Fibroblast of skin of left biceps (primary cell): ENCODE measurements around the gene PKNOX2.

Experiments used
- DNase-seq, 2 experiments: peaks; one replicate each; pipeline ENCODE4 v3.0.0-alpha.2; 2013; ENCODE audit warnings: low read depth in 2 of 2

PKNOX2 gene

GRCh38 chr11:125164422-125165110 lies at the start of gene PKNOX2:
Gene PKNOX2 (plus strand): TSS chr11:125164751. CDS start chr11:125351306, 186,555 bp downstream.
- no peak for DNase-seq

GRCh38 chr11:125117429-125117828 lies 47.1 kb upstream of the PKNOX2 start:
- DNase-seq = no peak

- DNase-seq = no peak
Measured at GRCh38 chr11:125123194-125123946, 41.2 kb upstream of the PKNOX2 start.

- DNase-seq = no peak
Measured at GRCh38 chr11:125123947-125124617, 40.5 kb upstream of the PKNOX2 start.

- DNase-seq = no peak
Measured at GRCh38 chr11:125124618-125124992, 39.9 kb upstream of the PKNOX2 start.

GRCh38 chr11:125128450-125128849 lies 36.1 kb upstream of the PKNOX2 start:
- peak; percentile 25 to 33 for DNase-seq

- no peak for DNase-seq
Measured at GRCh38 chr11:125129316-125129993, 35.1 kb upstream of the PKNOX2 start.

GRCh38 chr11:125132071-125132470 lies 32.5 kb upstream of the PKNOX2 start:
- no peak for DNase-seq

GRCh38 chr11:125132596-125132995 lies 32.0 kb upstream of the PKNOX2 start:
- peak; percentile 24 to 33 for DNase-seq

- no peak for DNase-seq
Measured at GRCh38 chr11:125136001-125136400, 28.6 kb upstream of the PKNOX2 start.

GRCh38 chr11:125138966-125139365 lies 25.6 kb upstream of the PKNOX2 start:
- DNase-seq = no peak

GRCh38 chr11:125139778-125140177 lies 24.8 kb upstream of the PKNOX2 start:
- no peak for DNase-seq

- DNase-seq = no peak
Measured at GRCh38 chr11:125140233-125140632, 24.3 kb upstream of the PKNOX2 start.

- DNase-seq = no peak
Measured at GRCh38 chr11:125141178-125141577, 23.4 kb upstream of the PKNOX2 start.

GRCh38 chr11:125141686-125142535 lies 22.6 kb upstream of the PKNOX2 start:
- no peak for DNase-seq

GRCh38 chr11:125146232-125146631 lies 18.3 kb upstream of the PKNOX2 start:
- no peak for DNase-seq

- no peak for DNase-seq
Measured at GRCh38 chr11:125147280-125147679, 17.3 kb upstream of the PKNOX2 start.

GRCh38 chr11:125148011-125148410 lies 16.5 kb upstream of the PKNOX2 start:
- no peak for DNase-seq

- DNase-seq = no peak
Measured at GRCh38 chr11:125148743-125149142, 15.8 kb upstream of the PKNOX2 start.

- DNase-seq = no peak
Measured at GRCh38 chr11:125153837-125154236, 10.7 kb upstream of the PKNOX2 start.
